Measurements from ENCODE around the gene UBASH3A. TPM values are rescaled to one million over a fixed set of nuclear protein-coding genes. Genes with fewer than 3 reads are reported as not detected.

Gene UBASH3A
- total and polyA plus RNA-seq, 9 donors = 0.15 to 0.85 (median 0.24) TPM; not detected in 2

DNA sequence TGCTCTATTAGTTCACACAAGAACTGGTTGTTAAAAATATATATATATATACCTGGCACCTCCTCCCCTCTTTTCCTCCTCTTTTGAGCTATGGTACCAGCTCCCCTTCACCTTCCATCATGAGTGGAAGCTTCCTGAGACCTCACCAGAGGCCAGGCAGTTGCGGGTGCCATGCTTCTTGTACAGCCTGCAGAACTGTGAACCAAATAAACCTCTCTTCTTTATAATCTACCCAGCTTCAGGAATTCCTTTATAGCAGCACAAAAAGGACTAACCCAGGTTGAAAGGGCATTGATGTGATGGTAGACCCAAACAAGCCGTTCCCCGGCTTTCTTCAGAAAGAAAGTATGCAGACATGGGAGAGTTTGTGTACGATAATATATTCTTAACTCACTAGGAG, 77.5 kb downstream of the UBASH3A start:
- no peaks in the 10 kb centered on the region for H3K9me3 ChIP-seq
- H3K27ac ChIP-seq = no peak overlapping the region
- no peak for TF ChIP-seq POLR2A (IDR thresholded peaks at IDR 0.05)
- TF ChIP-seq, protein P1, sequence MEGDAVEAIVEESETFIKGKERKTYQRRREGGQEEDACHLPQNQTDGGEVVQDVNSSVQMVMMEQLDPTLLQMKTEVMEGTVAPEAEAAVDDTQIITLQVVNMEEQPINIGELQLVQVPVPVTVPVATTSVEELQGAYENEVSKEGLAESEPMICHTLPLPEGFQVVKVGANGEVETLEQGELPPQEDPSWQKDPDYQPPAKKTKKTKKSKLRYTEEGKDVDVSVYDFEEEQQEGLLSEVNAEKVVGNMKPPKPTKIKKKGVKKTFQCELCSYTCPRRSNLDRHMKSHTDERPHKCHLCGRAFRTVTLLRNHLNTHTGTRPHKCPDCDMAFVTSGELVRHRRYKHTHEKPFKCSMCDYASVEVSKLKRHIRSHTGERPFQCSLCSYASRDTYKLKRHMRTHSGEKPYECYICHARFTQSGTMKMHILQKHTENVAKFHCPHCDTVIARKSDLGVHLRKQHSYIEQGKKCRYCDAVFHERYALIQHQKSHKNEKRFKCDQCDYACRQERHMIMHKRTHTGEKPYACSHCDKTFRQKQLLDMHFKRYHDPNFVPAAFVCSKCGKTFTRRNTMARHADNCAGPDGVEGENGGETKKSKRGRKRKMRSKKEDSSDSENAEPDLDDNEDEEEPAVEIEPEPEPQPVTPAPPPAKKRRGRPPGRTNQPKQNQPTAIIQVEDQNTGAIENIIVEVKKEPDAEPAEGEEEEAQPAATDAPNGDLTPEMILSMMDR (IDR thresholded peaks at IDR 0.05) = no peak
- no peak for TF ChIP-seq EP300 (IDR thresholded peaks at IDR 0.05)
- 88 to 97% (median 91%) methylated on average over 4 of the region's 4 CpGs for WGBS, 3 donors
- no peaks in the 10 kb centered on the region for H3K27me3 ChIP-seq
- intact Hi-C loops (cut with DNase I) = no loop called here
- no peaks in the 10 kb centered on the region for H3K4me1 ChIP-seq (ENCODE audit: insufficient read depth)
- H3K36me3 ChIP-seq = no peaks in the 10 kb centered on the region
- no peak overlapping the region for H3K4me3 ChIP-seq
- no peak for DNase-seq

DNA sequence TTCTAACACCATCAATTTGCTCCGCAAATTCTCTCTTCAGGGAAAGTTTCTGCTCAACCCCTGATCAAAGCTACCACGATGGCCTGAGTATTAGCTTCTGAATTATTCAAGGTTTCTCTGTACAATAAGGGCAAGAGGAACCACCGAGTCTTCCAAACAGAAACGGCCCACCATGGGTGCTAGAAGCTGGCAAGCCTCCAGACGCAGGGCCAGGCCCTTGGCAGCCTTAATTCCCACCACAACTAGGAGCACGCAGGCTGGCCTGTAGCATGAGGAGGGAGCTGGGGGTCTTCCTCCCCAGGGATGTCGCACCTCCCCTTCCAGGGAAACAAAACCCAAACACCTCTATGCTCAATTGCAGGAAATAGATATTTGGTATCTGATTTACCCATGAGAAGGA, 81.3 kb downstream of the UBASH3A start:
- TF ChIP-seq POLR2A (IDR thresholded peaks at IDR 0.05) (no peak), EP300 (IDR thresholded peaks at IDR 0.05) (no peak)
- TF ChIP-seq, protein P1 (IDR thresholded peaks at IDR 0.05) = no peak
- no peak for DNase-seq
- Histone ChIP-seq H3K4me3 (no peak overlapping the region), H3K27ac (no peak overlapping the region), H3K9me3 (no peaks in the 10 kb centered on the region), H3K36me3 (no peaks in the 10 kb centered on the region), H3K27me3 (no peaks in the 10 kb centered on the region), H3K4me1 (ENCODE audit: insufficient read depth) (no peaks in the 10 kb centered on the region)
- WGBS, 3 donors = 72 to 86% (median 85%) methylated on average over 7 of the region's 7 CpGs
- intact Hi-C loops (cut with DNase I) = no loop called here

DNA sequence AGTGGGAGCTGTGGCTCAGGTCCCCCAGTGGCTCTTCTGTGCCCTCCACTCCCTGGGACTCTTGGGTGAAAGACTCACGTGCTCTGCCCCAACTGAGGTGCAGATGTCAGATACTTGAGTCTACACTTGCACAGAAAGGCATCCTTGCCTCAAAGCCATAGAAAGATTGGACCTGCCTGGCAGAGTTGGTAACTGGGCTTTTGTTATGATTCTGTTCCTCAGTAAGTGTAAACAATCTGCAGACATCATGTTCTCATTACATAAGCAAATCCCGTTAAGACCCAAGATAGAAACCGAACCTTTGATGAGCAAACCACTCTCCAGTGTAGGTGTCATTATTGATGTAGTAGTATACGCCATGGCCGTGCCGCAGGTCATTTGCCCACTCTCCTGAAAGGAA, 82.4 kb downstream of the UBASH3A start:
- Histone ChIP-seq H3K27ac (no peak overlapping the region), H3K4me1 (ENCODE audit: insufficient read depth) (no peaks in the 10 kb centered on the region), H3K9me3 (no peaks in the 10 kb centered on the region), H3K4me3 (no peak overlapping the region), H3K27me3 (no peaks in the 10 kb centered on the region), H3K36me3 (no peaks in the 10 kb centered on the region)
- WGBS, 3 donors = 64 to 82% (median 65%) methylated on average over 6 of the region's 6 CpGs
- no peak for DNase-seq
- TF ChIP-seq EP300 (IDR thresholded peaks at IDR 0.05) = no peak
- intact Hi-C loops (cut with DNase I) = no loop called here

DNA sequence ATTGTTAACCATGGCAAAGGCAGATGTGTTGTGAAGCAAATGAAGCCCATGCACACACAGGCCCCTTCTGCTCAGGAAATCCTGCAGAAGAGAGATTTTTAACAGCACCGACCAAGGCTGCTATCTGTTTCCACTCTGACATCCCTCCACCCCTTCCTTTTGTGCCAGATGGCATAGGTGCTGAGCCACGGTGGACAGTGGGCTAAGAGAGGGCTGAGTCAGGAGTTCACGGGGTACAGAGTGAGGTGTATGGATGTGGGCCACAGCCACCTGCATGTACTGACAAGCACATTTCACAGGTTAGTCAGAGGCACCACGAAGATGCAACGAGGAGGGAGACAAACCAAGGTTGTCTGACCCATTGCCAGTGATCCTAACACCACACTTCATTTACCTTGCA, 82.8 kb downstream of the UBASH3A start:
- Histone ChIP-seq H3K4me3 (no peak overlapping the region), H3K9me3 (no peaks in the 10 kb centered on the region), H3K36me3 (no peaks in the 10 kb centered on the region), H3K4me1 (ENCODE audit: insufficient read depth) (no peaks in the 10 kb centered on the region), H3K27ac (no peak overlapping the region), H3K27me3 (no peaks in the 10 kb centered on the region)
- 66 to 67% (median 67%) methylated on average over 5 of the region's 5 CpGs for WGBS, 3 donors
- TF ChIP-seq POLR2A (IDR thresholded peaks at IDR 0.05) (no peak), EP300 (IDR thresholded peaks at IDR 0.05) (no peak)
- TF ChIP-seq, protein P1 (IDR thresholded peaks at IDR 0.05) = no peak
- no peak for DNase-seq
- intact Hi-C loops (cut with DNase I) = no loop called here

DNA sequence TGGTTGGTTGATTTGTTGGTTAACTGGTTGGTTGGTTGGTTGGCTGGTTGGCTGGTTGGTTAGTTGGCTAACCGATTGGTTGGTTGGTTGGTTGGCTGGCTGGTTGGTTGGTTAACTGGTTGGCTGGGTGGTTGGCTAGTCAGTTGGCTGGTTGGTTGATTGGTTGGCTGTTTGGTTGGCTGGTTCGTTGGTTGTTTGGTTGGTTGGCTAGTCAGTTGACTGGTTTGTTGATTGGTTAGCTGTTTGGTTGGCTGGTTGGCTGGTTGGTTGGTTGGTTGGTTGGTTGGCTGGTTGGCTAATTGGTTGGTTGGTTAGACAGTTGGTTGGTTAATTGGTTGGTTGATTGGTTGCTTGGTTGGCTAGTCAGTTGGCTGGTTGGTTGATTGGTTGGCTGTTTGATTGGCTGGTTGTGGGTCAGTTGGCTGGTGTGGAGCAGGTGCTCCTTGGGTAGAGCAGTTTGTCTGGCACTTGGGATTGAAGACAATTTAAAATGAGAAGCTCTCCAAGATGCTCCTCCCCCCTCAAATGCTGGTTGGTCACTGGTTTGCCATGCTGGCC, 85.4 kb downstream of the UBASH3A start:
- 59 to 73% (median 72%) methylated on average over 2 of the region's 2 CpGs for WGBS, 3 donors
- no peak for DNase-seq
- TF ChIP-seq, protein P1 (IDR thresholded peaks at IDR 0.05) = no peak
- no peak for TF ChIP-seq POLR2A (IDR thresholded peaks at IDR 0.05)
- no peak for TF ChIP-seq EP300 (IDR thresholded peaks at IDR 0.05)
- intact Hi-C loops (cut with DNase I) = no loop called here
- no peak overlapping the region for H3K27ac ChIP-seq
- no peak overlapping the region for H3K4me3 ChIP-seq
- no peaks in the 10 kb centered on the region for H3K4me1 ChIP-seq (ENCODE audit: insufficient read depth)
- no peaks in the 10 kb centered on the region for H3K36me3 ChIP-seq
- H3K27me3 ChIP-seq = no peaks in the 10 kb centered on the region
- H3K9me3 ChIP-seq = no peaks in the 10 kb centered on the region
